ENCODE data around the gene APOD. TPM values are rescaled to one million over a fixed set of nuclear protein-coding genes. Genes with fewer than 3 reads are reported as not detected.

APOD gene
- total and polyA plus RNA-seq, 2 of the 8 experiments (the other 6 are each of a cell fraction or from before 2014, with no cell fraction given): not detected

- CTCF ChIA-PET (ENCODE audit: partially characterized antibody): interaction anchor here (0.6 to 5.9 kb wide), 4 partner anchors 9 to 332 kb away, joined by 3 to 65 read pairs (median 4); partner anchors contain the start of gene XXYLT1
- DNase-seq (ENCODE audit: low read depth in 1 of 2, low spot score in 2 of 2): no peak
Measured at GRCh38 chr3:195526492-195526891, 57.2 kb downstream of the APOD start.

More at GRCh38 chr3:195526492-195526891, 57.2 kb downstream of the APOD start:
- Histone ChIP-seq H4K20me1 (replicated peaks in 1 of 2; ENCODE audit: control insufficient read depth in 1 of 2, insufficient read depth in 2 of 2, low read length in 2 of 2) (no peaks in the 10 kb centered on the region), H3K4me3 (ENCODE audit: extremely low read depth in 1 of 4, insufficient read depth in 2 of 4, low read depth in 3 of 4, low read length in 4 of 4) (no peak overlapping the region), H2BK5ac (ENCODE audit: low read depth, low read length) (no peak overlapping the region), H2AFZ (ENCODE audit: low read length) (no peak overlapping the region), H3K23ac (ENCODE audit: insufficient read length) (no peak overlapping the region), H3K4me2 (ENCODE audit: insufficient read depth in 1 of 2, low read depth in 2 of 2, low read length in 2 of 2) (no peak overlapping the region), H3K23me2 (ENCODE audit: low read depth, low read length) (no peaks in the 10 kb centered on the region), H2BK20ac (ENCODE audit: low read length) (no peak overlapping the region), H3K14ac (ENCODE audit: insufficient read length) (no peak overlapping the region), H3K4ac (replicated peaks; ENCODE audit: insufficient read length, low read depth, low read length) (no peak overlapping the region), H2AK5ac (ENCODE audit: low read depth, low read length) (no peak overlapping the region), H3K9me3 (ENCODE audit: insufficient read depth in 2 of 2, low read depth in 1 of 2, low read length in 1 of 2) (no peaks in the 10 kb centered on the region), H3K4me1 (replicated peaks in 1 of 4; ENCODE audit: control insufficient read depth in 3 of 4, insufficient read depth in 4 of 4, low read length in 3 of 4) (no peaks in the 10 kb centered on the region), H3K18ac (ENCODE audit: extremely low read depth, low read length) (no peak overlapping the region), H3K27me3 (replicated peaks in 1 of 4; ENCODE audit: control insufficient read depth in 3 of 4, extremely low read depth in 1 of 4, insufficient read depth in 3 of 4, low read length in 3 of 4) (no peaks in the 10 kb centered on the region), H3K36me3 (ENCODE audit: control insufficient read depth in 2 of 4, insufficient read depth in 4 of 4, low read length in 3 of 4) (no peaks in the 10 kb centered on the region; a peak in 2 of 8 replicates), H2BK12ac (ENCODE audit: low read depth, low read length) (no peak overlapping the region), H3K9ac (replicated peaks in 1 of 4; ENCODE audit: extremely low read depth in 1 of 4, low read depth in 3 of 4, low read length in 3 of 4) (no peak overlapping the region), H2BK15ac (ENCODE audit: low read length) (no peak overlapping the region), H3K56ac (replicated peaks; ENCODE audit: insufficient read length, low read depth, low read length) (no peak overlapping the region), H2BK120ac (replicated peaks; ENCODE audit: low read depth, low read length) (no peak overlapping the region), H4K8ac (ENCODE audit: extremely low read depth, insufficient read depth, low read length) (no peak overlapping the region), H4K91ac (replicated peaks; ENCODE audit: insufficient read length, low read length) (no peak overlapping the region), H3K79me2 (ENCODE audit: control insufficient read depth in 1 of 2, insufficient read depth in 2 of 2, low read length in 2 of 2) (no peaks in the 10 kb centered on the region), H3K79me1 (ENCODE audit: low read depth, low read length) (no peaks in the 10 kb centered on the region; the same call in 1 of the 2 replicates), H3K27ac (ENCODE audit: low read depth, low read length) (no peak overlapping the region), H4K5ac (ENCODE audit: insufficient read length, low read depth, low read length) (no peak overlapping the region)
- WGBS, 2 experiments (ENCODE audit: extremely low coverage in 1 of 2, insufficient coverage in 1 of 2, insufficient read length in 1 of 2, insufficient replicate concordance in 2 of 2, low coverage in 1 of 2, low lambda C conversion rate in 2 of 2, missing lambda C conversion rate in 1 of 2): 93% methylated on average over 4 of the region's 4 CpGs; no CpG with 5 or more reads in 1 of the 2 experiments
- POLR2A ChIA-PET (ENCODE audit: partially characterized antibody): interaction anchor here (1.1 kb wide), 1 partner anchor 253 kb away, joined by 3 read pairs; no protein-coding TSS in a partner anchor
- TF ChIP-seq CREB1 (IDR thresholded peaks at IDR 0.05) (no peak), E2F6 (IDR thresholded peaks at IDR 0.05) (no peak), TAF1 (IDR thresholded peaks at IDR 0.05; ENCODE audit: low read depth, low read length) (no peak), SP2 (IDR thresholded peaks at IDR 0.05; ENCODE audit: low read length) (no peak), EZH2 (IDR thresholded peaks at IDR 0.05; ENCODE audit: low read depth, low read length, severe bottlenecking) (no peak), EP300 (IDR thresholded peaks at IDR 0.05; ENCODE audit: borderline replicate concordance in 1 of 2, low read depth in 2 of 2, low read length in 2 of 2) (no peak), POLR2AphosphoS5 (IDR thresholded peaks at IDR 0.05; ENCODE audit: low read depth, low read length) (no peak), CEBPB (IDR thresholded peaks at IDR 0.05; ENCODE audit: low read depth, low read length) (no peak), FOSL1 (IDR thresholded peaks at IDR 0.05; ENCODE audit: insufficient read depth, low read depth, low read length) (no peak), KDM1A (IDR thresholded peaks at IDR 0.05; ENCODE audit: borderline replicate concordance, low read length) (no peak), JUN (IDR thresholded peaks at IDR 0.05; ENCODE audit: low read depth, low read length) (no peak), ASH2L (IDR thresholded peaks at IDR 0.05; ENCODE audit: low read length) (no peak), YY1 (IDR thresholded peaks at IDR 0.05; ENCODE audit: low read depth, low read length) (no peak)
- FAIRE-seq: no peak
